ENCODE results near the gene SDHAF4.

Gene SDHAF4

GRCh38 chr6:70616728-70617260, 50.1 kb downstream of the SDHAF4 start:
- Histone ChIP-seq H3K4me1 (ENCODE audit: control insufficient read depth in 1 of 2, insufficient read depth in 1 of 2, low read depth in 1 of 2, low read length in 1 of 2) (no peaks in the 10 kb centered on the region), H3K36me3 (no peaks in the 10 kb centered on the region), H3K9me3 (no peaks in the 10 kb centered on the region), H3K27ac (no peak overlapping the region), H3K4me3 (ENCODE audit: low read depth in 1 of 2, low read length in 1 of 2) (no peak overlapping the region), H3K27me3 (peaks cover 4% of the 10 kb centered on the region)
- TF ChIP-seq CTCF (IDR thresholded peaks at IDR 0.05): no peak

GRCh38 chr6:70620746-70621145, 54.0 kb downstream of the SDHAF4 start:
- Histone ChIP-seq H3K36me3 (no peaks in the 10 kb centered on the region), H3K27me3 (peaks cover 4% of the 10 kb centered on the region)

GRCh38 chr6:70622461-70622860, 55.7 kb downstream of the SDHAF4 start:
- no peak overlapping the region for H3K27ac ChIP-seq
- TF ChIP-seq CTCF (IDR thresholded peaks at IDR 0.05): no peak
- no peaks in the 10 kb centered on the region for H3K27me3 ChIP-seq
- no peaks in the 10 kb centered on the region for H3K9me3 ChIP-seq
- no peaks in the 10 kb centered on the region for H3K36me3 ChIP-seq
- no peak overlapping the region for H3K4me3 ChIP-seq (ENCODE audit: low read depth in 1 of 2, low read length in 1 of 2)
- H3K4me1 ChIP-seq (ENCODE audit: control insufficient read depth in 1 of 2, insufficient read depth in 1 of 2, low read depth in 1 of 2, low read length in 1 of 2): no peaks in the 10 kb centered on the region

More at GRCh38 chr6:70620746-70621145, 54.0 kb downstream of the SDHAF4 start:
- no peaks in the 10 kb centered on the region for H3K9me3 ChIP-seq
- H3K4me3 ChIP-seq (ENCODE audit: low read depth in 1 of 2, low read length in 1 of 2): no peak overlapping the region
- no peaks in the 10 kb centered on the region for H3K4me1 ChIP-seq (ENCODE audit: control insufficient read depth in 1 of 2, insufficient read depth in 1 of 2, low read depth in 1 of 2, low read length in 1 of 2)
- no peak overlapping the region for H3K27ac ChIP-seq
- no peak for TF ChIP-seq CTCF (IDR thresholded peaks at IDR 0.05)

- TF ChIP-seq CTCF (IDR thresholded peaks at IDR 0.05): no peak
Observed at GRCh38 chr6:70625436-70625835, 58.7 kb downstream of the SDHAF4 start.

GRCh38 chr6:70627500-70628254, 60.9 kb downstream of the SDHAF4 start:
- H3K27ac ChIP-seq: no peak overlapping the region
- H3K27me3 ChIP-seq: no peaks in the 10 kb centered on the region
- H3K4me3 ChIP-seq (ENCODE audit: low read depth in 1 of 2, low read length in 1 of 2): no peak overlapping the region
- no peaks in the 10 kb centered on the region for H3K4me1 ChIP-seq (ENCODE audit: control insufficient read depth in 1 of 2, insufficient read depth in 1 of 2, low read depth in 1 of 2, low read length in 1 of 2)
- TF ChIP-seq CTCF (IDR thresholded peaks at IDR 0.05): no peak
- no peaks in the 10 kb centered on the region for H3K9me3 ChIP-seq
- H3K36me3 ChIP-seq: no peaks in the 10 kb centered on the region

More at GRCh38 chr6:70625436-70625835, 58.7 kb downstream of the SDHAF4 start:
- Histone ChIP-seq H3K9me3 (no peaks in the 10 kb centered on the region), H3K36me3 (no peaks in the 10 kb centered on the region), H3K27ac (no peak overlapping the region), H3K4me3 (ENCODE audit: low read depth in 1 of 2, low read length in 1 of 2) (no peak overlapping the region), H3K27me3 (no peaks in the 10 kb centered on the region), H3K4me1 (ENCODE audit: control insufficient read depth in 1 of 2, insufficient read depth in 1 of 2, low read depth in 1 of 2, low read length in 1 of 2) (no peaks in the 10 kb centered on the region)

Measured in neutrophil (primary cell).